ENCODE results near the gene LIN7A. TPM values are rescaled to one million over a fixed set of nuclear protein-coding genes. Genes with fewer than 3 reads are reported as not detected.
A peak's percentile ranks its signal among the peaks of the same experiment; 100 is the strongest.

LIN7A gene
- total RNA-seq, 1 experiment from 2014 or later, result 0.21 TPM

GRCh38 chr12:80860206-80860605 lies 77.5 kb downstream of the LIN7A start:
- DNase-seq (ENCODE audit: low spot score), result no peak

GRCh38 chr12:80858356-80858755 lies 79.4 kb downstream of the LIN7A start:
- no peak for DNase-seq (ENCODE audit: low spot score)

GRCh38 chr12:80857311-80857710 lies 80.4 kb downstream of the LIN7A start:
- DNase-seq (ENCODE audit: low spot score), result no peak

- DNase-seq (ENCODE audit: low spot score), result no peak
Measured at GRCh38 chr12:80849337-80849736, 88.4 kb downstream of the LIN7A start.

GRCh38 chr12:80848858-80849257 lies 88.9 kb downstream of the LIN7A start:
- no peak for DNase-seq (ENCODE audit: low spot score)

- no peak for DNase-seq (ENCODE audit: low spot score)
Measured at GRCh38 chr12:80847575-80847974, 90.2 kb downstream of the LIN7A start.

- no peak for DNase-seq (ENCODE audit: low spot score)
Measured at GRCh38 chr12:80846952-80847351, 90.8 kb downstream of the LIN7A start.

- no peak for DNase-seq (ENCODE audit: low spot score)
Measured at GRCh38 chr12:80845639-80846038, 92.1 kb downstream of the LIN7A start.

- DNase-seq (ENCODE audit: low spot score), result no peak
Measured at GRCh38 chr12:80843969-80844368, 93.8 kb downstream of the LIN7A start.

- no peak for DNase-seq (ENCODE audit: low spot score)
Measured at GRCh38 chr12:80838708-80839107, 99.0 kb downstream of the LIN7A start.

GRCh38 chr12:80838024-80838658 lies 99.6 kb downstream of the LIN7A start:
- no peak for DNase-seq (ENCODE audit: low spot score)

GRCh38 chr12:80837342-80837978 lies 100.3 kb downstream of the LIN7A start:
- DNase-seq (ENCODE audit: low spot score), result peak; percentile 45

GRCh38 chr12:80834724-80835123 lies 103.0 kb downstream of the LIN7A start:
- no peak for DNase-seq (ENCODE audit: low spot score)

GRCh38 chr12:80830533-80831088 lies 107.1 kb downstream of the LIN7A start:
- no peak for DNase-seq (ENCODE audit: low spot score)

- no peak for DNase-seq (ENCODE audit: low spot score)
Measured at GRCh38 chr12:80829767-80830166, 108.0 kb downstream of the LIN7A start.

- no peak for DNase-seq (ENCODE audit: low spot score)
Measured at GRCh38 chr12:80825506-80825905, 112.2 kb downstream of the LIN7A start.

- DNase-seq (ENCODE audit: low spot score), result no peak
Measured at GRCh38 chr12:80823393-80823792, 114.3 kb downstream of the LIN7A start.

- DNase-seq (ENCODE audit: low spot score), result no peak
Measured at GRCh38 chr12:80821513-80822000, 116.2 kb downstream of the LIN7A start.

GRCh38 chr12:80818878-80819277 lies 118.9 kb downstream of the LIN7A start:
- no peak for DNase-seq (ENCODE audit: low spot score)

- no peak for DNase-seq (ENCODE audit: low spot score)
Measured at GRCh38 chr12:80815351-80815750, 122.4 kb downstream of the LIN7A start.

GRCh38 chr12:80814453-80814852 lies 123.3 kb downstream of the LIN7A start:
- no peak for DNase-seq (ENCODE audit: low spot score)

GRCh38 chr12:80813820-80814219 lies 123.9 kb downstream of the LIN7A start:
- DNase-seq (ENCODE audit: low spot score), result no peak

Data from A172 (cell line).